NB4 (cell line): Measurements from ENCODE around the gene SLC30A1.

ENCODE experiments used
- POLR2A ChIP-seq: IDR thresholded peaks from 2 replicates; pipeline ENCODE4 v1.6.1; 2011; ENCODE audit warnings: mild to moderate bottlenecking; ENCODE audit not compliant: insufficient read length; ENCODE audit errors: extremely low read depth
- TF ChIP-seq, protein P1 (sequence below): IDR thresholded peaks from one replicate; pipeline ENCODE4 v1.5.1; 2012; ENCODE audit warnings: low read depth, low read length

DNA sequence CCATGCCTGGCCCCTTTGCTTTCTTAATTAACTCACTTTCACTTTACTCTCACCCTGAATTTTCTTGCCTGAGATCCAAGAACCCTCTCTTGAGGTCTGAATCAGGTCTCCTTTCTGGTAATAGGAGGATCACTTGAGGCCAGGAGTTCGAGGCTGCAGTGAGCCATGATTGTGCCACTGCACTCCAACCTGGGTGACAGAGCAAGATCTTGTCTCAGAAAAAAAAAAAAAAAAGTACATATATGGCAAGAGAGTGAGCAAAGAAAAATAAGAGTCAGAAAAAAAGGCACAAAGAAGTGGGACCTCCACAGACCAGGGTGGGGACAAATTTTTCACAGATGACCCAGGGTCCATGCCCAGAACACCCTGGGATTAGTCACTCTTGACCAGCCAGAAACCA is 52.9 kb downstream of the SLC30A1 start:
- TF ChIP-seq, protein P1, sequence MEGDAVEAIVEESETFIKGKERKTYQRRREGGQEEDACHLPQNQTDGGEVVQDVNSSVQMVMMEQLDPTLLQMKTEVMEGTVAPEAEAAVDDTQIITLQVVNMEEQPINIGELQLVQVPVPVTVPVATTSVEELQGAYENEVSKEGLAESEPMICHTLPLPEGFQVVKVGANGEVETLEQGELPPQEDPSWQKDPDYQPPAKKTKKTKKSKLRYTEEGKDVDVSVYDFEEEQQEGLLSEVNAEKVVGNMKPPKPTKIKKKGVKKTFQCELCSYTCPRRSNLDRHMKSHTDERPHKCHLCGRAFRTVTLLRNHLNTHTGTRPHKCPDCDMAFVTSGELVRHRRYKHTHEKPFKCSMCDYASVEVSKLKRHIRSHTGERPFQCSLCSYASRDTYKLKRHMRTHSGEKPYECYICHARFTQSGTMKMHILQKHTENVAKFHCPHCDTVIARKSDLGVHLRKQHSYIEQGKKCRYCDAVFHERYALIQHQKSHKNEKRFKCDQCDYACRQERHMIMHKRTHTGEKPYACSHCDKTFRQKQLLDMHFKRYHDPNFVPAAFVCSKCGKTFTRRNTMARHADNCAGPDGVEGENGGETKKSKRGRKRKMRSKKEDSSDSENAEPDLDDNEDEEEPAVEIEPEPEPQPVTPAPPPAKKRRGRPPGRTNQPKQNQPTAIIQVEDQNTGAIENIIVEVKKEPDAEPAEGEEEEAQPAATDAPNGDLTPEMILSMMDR: no peak
- no peak for TF ChIP-seq POLR2A
